ENCODE data around the gene LOXL3. TPM values are rescaled to one million over a fixed set of nuclear protein-coding genes. Genes with fewer than 3 reads are reported as not detected.

Gene LOXL3
- total and polyA plus RNA-seq, 4 donors: 2.9 to 11.1 (median 6.6) TPM

GRCh38 chr2:74511104-74511989, 42.4 kb downstream of the LOXL3 start:
- Histone ChIP-seq H3K9me3 (ENCODE audit: control insufficient read depth in 4 of 4, insufficient read depth in 3 of 4, low read length in 3 of 4) (peaks cover 0 to 14% (median 0%) of the 10 kb centered on the region in 4 donors), H3K27ac (ENCODE audit: low read depth in 1 of 2, low read length in 1 of 2) (no peak overlapping the region), H3K27me3 (ENCODE audit: control insufficient read depth in 3 of 3, insufficient read depth in 3 of 3, low read length in 2 of 3) (peaks cover 6 to 63% (median 62%) of the 10 kb centered on the region in 3 donors), H3K9ac (ENCODE audit: insufficient read depth in 1 of 2, low read length in 2 of 2) (no peak overlapping the region), H3K36me3 (ENCODE audit: control insufficient read depth in 4 of 4, insufficient read depth in 4 of 4, low read length in 4 of 4) (peaks cover 0 to 3% (median 0%) of the 10 kb centered on the region in 4 donors), H3K4me1 (ENCODE audit: control insufficient read depth in 5 of 5, insufficient read depth in 5 of 5, low read length in 5 of 5) (peaks cover 5 to 23% (median 8%) of the 10 kb centered on the region in 5 donors), H3K4me3 (no peak overlapping the region)
- WGBS, 2 donors: 36 to 38% methylated on average over 11 of the region's 11 CpGs
- TF ChIP-seq, protein P1, sequence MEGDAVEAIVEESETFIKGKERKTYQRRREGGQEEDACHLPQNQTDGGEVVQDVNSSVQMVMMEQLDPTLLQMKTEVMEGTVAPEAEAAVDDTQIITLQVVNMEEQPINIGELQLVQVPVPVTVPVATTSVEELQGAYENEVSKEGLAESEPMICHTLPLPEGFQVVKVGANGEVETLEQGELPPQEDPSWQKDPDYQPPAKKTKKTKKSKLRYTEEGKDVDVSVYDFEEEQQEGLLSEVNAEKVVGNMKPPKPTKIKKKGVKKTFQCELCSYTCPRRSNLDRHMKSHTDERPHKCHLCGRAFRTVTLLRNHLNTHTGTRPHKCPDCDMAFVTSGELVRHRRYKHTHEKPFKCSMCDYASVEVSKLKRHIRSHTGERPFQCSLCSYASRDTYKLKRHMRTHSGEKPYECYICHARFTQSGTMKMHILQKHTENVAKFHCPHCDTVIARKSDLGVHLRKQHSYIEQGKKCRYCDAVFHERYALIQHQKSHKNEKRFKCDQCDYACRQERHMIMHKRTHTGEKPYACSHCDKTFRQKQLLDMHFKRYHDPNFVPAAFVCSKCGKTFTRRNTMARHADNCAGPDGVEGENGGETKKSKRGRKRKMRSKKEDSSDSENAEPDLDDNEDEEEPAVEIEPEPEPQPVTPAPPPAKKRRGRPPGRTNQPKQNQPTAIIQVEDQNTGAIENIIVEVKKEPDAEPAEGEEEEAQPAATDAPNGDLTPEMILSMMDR (IDR thresholded peaks at IDR 0.05; ENCODE audit: control extremely low read depth, extremely low read depth): no peak
- DNase-seq: no peak
- ATAC-seq (ENCODE audit: insufficient read depth, low FRiP score): no peak

DNA sequence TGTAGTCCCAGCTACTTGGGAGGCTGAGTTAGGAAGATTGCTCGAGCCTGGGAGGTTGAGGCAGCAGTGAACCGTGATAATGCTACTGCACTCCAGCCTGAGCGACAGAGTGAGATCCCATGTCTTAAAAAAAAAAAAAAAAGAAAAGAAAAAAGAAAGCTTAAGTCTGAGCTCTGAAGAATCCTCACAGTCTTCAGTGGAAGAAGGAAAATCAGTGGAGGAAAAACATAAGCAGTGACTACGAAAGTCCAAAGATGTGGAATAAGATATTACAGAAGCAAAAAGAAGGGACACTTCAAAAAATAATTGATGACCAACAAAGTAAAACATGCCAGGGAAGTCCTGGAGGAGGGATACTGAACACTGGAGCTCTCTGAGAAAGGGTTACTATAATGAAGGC, 43.5 kb downstream of the LOXL3 start:
- H3K27ac ChIP-seq (ENCODE audit: low read depth in 1 of 2, low read length in 1 of 2): no peak overlapping the region
- 85 to 89% methylated on average over 4 of the region's 4 CpGs for WGBS, 2 donors
- no peak overlapping the region for H3K4me3 ChIP-seq
- H3K36me3 ChIP-seq (ENCODE audit: control insufficient read depth in 4 of 4, insufficient read depth in 4 of 4, low read length in 4 of 4): peaks cover 0 to 10% (median 6%) of the 10 kb centered on the region in 4 donors
- H3K9me3 ChIP-seq (ENCODE audit: control insufficient read depth in 4 of 4, insufficient read depth in 3 of 4, low read length in 3 of 4): peaks cover 0 to 8% (median 0%) of the 10 kb centered on the region in 4 donors
- TF ChIP-seq, protein P1 (IDR thresholded peaks at IDR 0.05; ENCODE audit: control extremely low read depth, extremely low read depth): no peak
- DNase-seq (no peak), ATAC-seq (ENCODE audit: insufficient read depth, low FRiP score) (no peak)
- H3K9ac ChIP-seq (ENCODE audit: insufficient read depth in 1 of 2, low read length in 2 of 2): no peak overlapping the region
- H3K4me1 ChIP-seq (ENCODE audit: control insufficient read depth in 5 of 5, insufficient read depth in 5 of 5, low read length in 5 of 5): peaks cover 3 to 20% (median 8%) of the 10 kb centered on the region in 5 donors
- H3K27me3 ChIP-seq (ENCODE audit: control insufficient read depth in 3 of 3, insufficient read depth in 3 of 3, low read length in 2 of 3): peaks cover 6 to 67% (median 57%) of the 10 kb centered on the region in 3 donors

GRCh38 chr2:74507926-74508520, 45.7 kb downstream of the LOXL3 start:
- WGBS, 2 donors: 14 to 15% methylated on average over 38 of the region's 38 CpGs
- Histone ChIP-seq H3K9me3 (ENCODE audit: control insufficient read depth in 4 of 4, insufficient read depth in 3 of 4, low read length in 3 of 4) (no peaks in the 10 kb centered on the region), H3K4me3 (peak overlapping the region; percentile 47), H3K36me3 (ENCODE audit: control insufficient read depth in 4 of 4, insufficient read depth in 4 of 4, low read length in 4 of 4) (peaks cover 0 to 14% (median 8%) of the 10 kb centered on the region in 4 donors), H3K4me1 (ENCODE audit: control insufficient read depth in 5 of 5, insufficient read depth in 5 of 5, low read length in 5 of 5) (peaks cover 6 to 22% (median 9%) of the 10 kb centered on the region in 5 donors), H3K9ac (ENCODE audit: insufficient read depth in 1 of 2, low read length in 2 of 2) (peak overlapping the region; percentile 8 to 93), H3K27ac (ENCODE audit: low read depth in 1 of 2, low read length in 1 of 2) (peak overlapping the region; percentile 51 to 98), H3K27me3 (ENCODE audit: control insufficient read depth in 3 of 3, insufficient read depth in 3 of 3, low read length in 2 of 3) (peaks cover 0 to 63% (median 62%) of the 10 kb centered on the region in 3 donors)
- peak in 2 of 3 donors; percentile 37 to 44 for DNase-seq
- TF ChIP-seq, protein P1 (IDR thresholded peaks at IDR 0.05; ENCODE audit: control extremely low read depth, extremely low read depth): no peak
- no peak for ATAC-seq (ENCODE audit: insufficient read depth, low FRiP score)
